Measurements from ENCODE around the gene FBN2.

DNA sequence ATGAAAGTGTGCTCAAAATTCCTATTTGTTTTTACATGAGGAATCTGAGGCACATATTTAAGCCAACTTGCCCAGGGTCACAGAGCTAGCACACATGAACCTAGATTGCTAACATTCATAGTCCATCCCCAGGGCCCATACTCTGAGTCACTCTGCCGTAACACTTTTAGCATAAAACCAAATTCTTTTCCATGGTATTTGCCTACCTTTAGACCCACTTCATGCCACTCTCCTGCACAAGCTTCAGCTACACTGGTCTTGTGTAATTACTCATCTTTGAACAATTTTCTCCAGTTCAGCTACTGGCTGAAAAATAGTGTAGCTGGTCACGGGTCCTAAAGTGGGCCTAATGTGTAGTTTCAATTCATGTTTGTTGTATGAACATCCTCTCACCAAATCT is 253.8 kb downstream of the FBN2 start:
- TF ChIP-seq CTCF (IDR thresholded peaks at IDR 0.05 in 2 of 3, conservative IDR thresholded peaks at IDR 0.05 in 1 of 3; ENCODE audit: borderline replicate concordance in 1 of 3, insufficient read depth in 1 of 3, low read depth in 2 of 3, low read length in 2 of 3) (no peak), SRF (IDR thresholded peaks at IDR 0.05; ENCODE audit: low read depth) (no peak)
